Nephron (organoid): Measurements from ENCODE around the gene RASA3.

ENCODE experiments used
- H3K27ac Mint-ChIP-seq, 3 experiments: 2 replicates each; pipeline ENCODE4 v1.8.0; 2020; ENCODE audit warnings: mixed read lengths in 3 of 3, mild to moderate bottlenecking in 2 of 3, moderate library complexity in 1 of 3
- H3K27me3 Mint-ChIP-seq: 2 replicates; pipeline ENCODE4 v1.8.0; 2021; ENCODE audit warnings: low read depth, mild to moderate bottlenecking, moderate library complexity, mixed read lengths
- H3K36me3 Mint-ChIP-seq: 2 replicates; pipeline ENCODE4 v1.8.0; 2020; ENCODE audit warnings: low read depth, mixed read lengths
- H3K4me1 Mint-ChIP-seq: 2 replicates; pipeline ENCODE4 v1.8.0; 2020; ENCODE audit warnings: mixed read lengths
- H3K4me3 Mint-ChIP-seq, 3 experiments: 2 replicates each; pipeline ENCODE4 v1.8.0; 2020; ENCODE audit warnings: mild to moderate bottlenecking in 3 of 3, mixed read lengths in 3 of 3, moderate library complexity in 2 of 3
- H3K9me3 Mint-ChIP-seq: 2 replicates; pipeline ENCODE4 v1.8.0; 2020; ENCODE audit warnings: mixed read lengths
- TF ChIP-seq, protein P1 (sequence below), 3 experiments: fragments of 200-600 bp; sonication (generic); IDR thresholded peaks; one replicate each; pipeline ENCODE4 v1.5.0; 2021; ENCODE audit warnings: antibody characterized with exemption in 3 of 3; ENCODE audit not compliant: unreplicated experiment in 3 of 3

RASA3 gene

DNA sequence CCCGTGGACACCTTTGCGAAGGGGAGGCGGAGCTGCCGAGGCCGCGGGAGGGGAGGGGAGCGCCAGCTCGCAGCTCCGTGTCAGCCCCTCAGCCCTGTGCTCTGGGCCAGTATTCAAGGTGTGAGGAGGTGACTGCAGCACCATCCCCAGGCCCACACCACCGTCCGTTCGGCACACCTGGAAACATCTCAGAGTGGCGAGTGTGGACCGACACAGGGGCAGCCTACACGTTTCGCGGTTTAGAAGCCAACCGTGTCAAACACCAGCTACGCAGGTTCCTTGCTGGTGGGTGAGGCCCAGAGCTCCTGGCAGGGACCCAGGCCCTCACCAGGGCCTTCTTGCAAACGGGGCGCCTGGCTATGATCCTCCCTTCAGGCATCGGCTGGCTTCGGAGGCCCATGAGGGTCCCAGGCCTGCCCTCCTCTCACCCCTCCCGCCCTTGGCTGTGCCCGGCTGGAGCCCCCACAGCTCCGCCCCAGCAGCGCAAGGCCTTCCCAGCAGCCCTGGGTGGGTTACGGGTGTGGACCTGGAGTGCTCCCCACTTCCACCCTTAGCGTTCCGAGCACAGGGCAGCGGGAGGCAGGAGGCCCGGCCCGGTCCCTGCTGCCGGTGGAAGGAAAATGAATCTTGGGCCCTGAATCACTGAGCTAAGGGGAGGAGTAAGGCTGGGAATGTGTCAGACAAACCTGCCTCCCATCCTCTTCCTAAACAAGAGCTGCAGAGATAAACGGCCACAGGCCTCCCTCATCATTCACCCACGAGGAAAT, 159.8 kb downstream of the RASA3 start:
- Mint-ChIP-seq H3K36me3 (peaks cover 4% of the 10 kb centered on the region), H3K27ac (no peak overlapping the region), H3K4me3 (no peak overlapping the region), H3K27me3 (no peaks in the 10 kb centered on the region), H3K9me3 (no peaks in the 10 kb centered on the region), H3K4me1 (peaks cover under 1% of the 10 kb centered on the region)
- TF ChIP-seq, protein P1, sequence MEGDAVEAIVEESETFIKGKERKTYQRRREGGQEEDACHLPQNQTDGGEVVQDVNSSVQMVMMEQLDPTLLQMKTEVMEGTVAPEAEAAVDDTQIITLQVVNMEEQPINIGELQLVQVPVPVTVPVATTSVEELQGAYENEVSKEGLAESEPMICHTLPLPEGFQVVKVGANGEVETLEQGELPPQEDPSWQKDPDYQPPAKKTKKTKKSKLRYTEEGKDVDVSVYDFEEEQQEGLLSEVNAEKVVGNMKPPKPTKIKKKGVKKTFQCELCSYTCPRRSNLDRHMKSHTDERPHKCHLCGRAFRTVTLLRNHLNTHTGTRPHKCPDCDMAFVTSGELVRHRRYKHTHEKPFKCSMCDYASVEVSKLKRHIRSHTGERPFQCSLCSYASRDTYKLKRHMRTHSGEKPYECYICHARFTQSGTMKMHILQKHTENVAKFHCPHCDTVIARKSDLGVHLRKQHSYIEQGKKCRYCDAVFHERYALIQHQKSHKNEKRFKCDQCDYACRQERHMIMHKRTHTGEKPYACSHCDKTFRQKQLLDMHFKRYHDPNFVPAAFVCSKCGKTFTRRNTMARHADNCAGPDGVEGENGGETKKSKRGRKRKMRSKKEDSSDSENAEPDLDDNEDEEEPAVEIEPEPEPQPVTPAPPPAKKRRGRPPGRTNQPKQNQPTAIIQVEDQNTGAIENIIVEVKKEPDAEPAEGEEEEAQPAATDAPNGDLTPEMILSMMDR (IDR thresholded peaks at IDR 0.05; ENCODE audit: unreplicated experiment in 3 of 3), result no peak

- no peaks in the 10 kb centered on the region for H3K27me3 Mint-ChIP-seq
These were observed 160.8 kb downstream of the RASA3 start for GRCh38 chr13:113971471-113972231.

GRCh38 chr13:113970810-113971470, 161.5 kb downstream of the RASA3 start:
- H3K4me1 Mint-ChIP-seq, result no peaks in the 10 kb centered on the region
- H3K9me3 Mint-ChIP-seq, result no peaks in the 10 kb centered on the region
- TF ChIP-seq, protein P1 (IDR thresholded peaks at IDR 0.05; ENCODE audit: unreplicated experiment in 3 of 3), result no peak
- H3K27me3 Mint-ChIP-seq, result no peaks in the 10 kb centered on the region
- H3K4me3 Mint-ChIP-seq, result no peak overlapping the region
- peaks cover 4% of the 10 kb centered on the region for H3K36me3 Mint-ChIP-seq
- no peak overlapping the region for H3K27ac Mint-ChIP-seq

More at GRCh38 chr13:113971471-113972231, 160.8 kb downstream of the RASA3 start:
- Mint-ChIP-seq H3K9me3 (no peaks in the 10 kb centered on the region), H3K4me1 (no peaks in the 10 kb centered on the region), H3K27ac (no peak overlapping the region), H3K4me3 (no peak overlapping the region), H3K36me3 (peaks cover 4% of the 10 kb centered on the region)
- TF ChIP-seq, protein P1 (IDR thresholded peaks at IDR 0.05; ENCODE audit: unreplicated experiment in 3 of 3), result no peak

DNA sequence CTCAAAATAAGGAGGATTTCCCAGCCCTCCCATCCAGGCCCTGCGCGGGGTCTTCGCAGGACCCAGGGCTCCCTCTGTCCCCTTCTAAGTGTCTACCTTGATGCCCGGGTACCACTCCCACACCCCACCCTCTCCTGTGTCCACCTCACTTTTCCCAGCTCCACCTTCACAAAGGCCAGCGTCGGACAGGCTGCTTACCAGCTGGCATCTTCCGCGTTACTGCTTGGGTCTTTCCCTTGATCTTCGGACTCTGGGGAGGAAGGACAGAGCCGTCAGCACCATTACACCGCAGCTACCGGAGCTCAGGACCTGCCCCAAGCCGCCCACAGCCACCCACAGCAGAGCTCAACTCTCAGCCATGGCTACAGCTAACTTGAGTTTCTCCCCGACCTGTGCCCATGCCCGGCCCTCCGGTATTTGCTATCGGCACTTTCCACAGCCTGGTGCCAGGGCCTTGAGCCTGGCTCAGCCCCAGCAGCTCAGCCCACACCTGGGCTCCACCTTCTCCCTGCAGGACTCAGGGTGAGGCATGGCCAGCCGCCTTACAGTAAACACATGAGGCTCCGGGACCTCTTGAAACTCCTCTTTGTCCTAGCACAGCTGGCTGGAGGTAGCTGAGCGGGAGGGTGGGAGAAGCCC, 162.3 kb downstream of the RASA3 start:
- no peaks in the 10 kb centered on the region for H3K9me3 Mint-ChIP-seq
- TF ChIP-seq, protein P1 (IDR thresholded peaks at IDR 0.05; ENCODE audit: unreplicated experiment in 3 of 3), result no peak
- no peaks in the 10 kb centered on the region for H3K36me3 Mint-ChIP-seq
- no peak overlapping the region for H3K4me3 Mint-ChIP-seq
- H3K27me3 Mint-ChIP-seq, result no peaks in the 10 kb centered on the region
- no peaks in the 10 kb centered on the region for H3K4me1 Mint-ChIP-seq
- no peak overlapping the region for H3K27ac Mint-ChIP-seq

GRCh38 chr13:113969311-113969972, 163.0 kb downstream of the RASA3 start:
- no peaks in the 10 kb centered on the region for H3K27me3 Mint-ChIP-seq
- no peak overlapping the region for H3K27ac Mint-ChIP-seq
- H3K4me1 Mint-ChIP-seq, result no peaks in the 10 kb centered on the region
- TF ChIP-seq, protein P1 (IDR thresholded peaks at IDR 0.05; ENCODE audit: unreplicated experiment in 3 of 3), result no peak
- H3K36me3 Mint-ChIP-seq, result no peaks in the 10 kb centered on the region
- H3K4me3 Mint-ChIP-seq, result no peak overlapping the region
- H3K9me3 Mint-ChIP-seq, result no peaks in the 10 kb centered on the region
